ENCODE results near the gene DENND5A.
"Not testable (repeated sequence)": the region's sequence is repeated elsewhere in the genome, so short reads cannot be mapped to it uniquely, and the experiment has no call there.

The DENND5A gene

GRCh38 chr11:9170450-9170849, 94.7 kb downstream of the DENND5A start:
- peak; percentile 61 for DNase-seq (ENCODE audit: low read depth, low spot score)
- H3K4me3 ChIP-seq (ENCODE audit: low read depth, low read length) = no peak overlapping the region
- no peak for TF ChIP-seq CTCF (IDR thresholded peaks at IDR 0.05; ENCODE audit: low read depth, low read length)
- in situ Hi-C loops (cut with HindIII; ENCODE audit: low sequenced_read_pairs) = no loop called here

DNA sequence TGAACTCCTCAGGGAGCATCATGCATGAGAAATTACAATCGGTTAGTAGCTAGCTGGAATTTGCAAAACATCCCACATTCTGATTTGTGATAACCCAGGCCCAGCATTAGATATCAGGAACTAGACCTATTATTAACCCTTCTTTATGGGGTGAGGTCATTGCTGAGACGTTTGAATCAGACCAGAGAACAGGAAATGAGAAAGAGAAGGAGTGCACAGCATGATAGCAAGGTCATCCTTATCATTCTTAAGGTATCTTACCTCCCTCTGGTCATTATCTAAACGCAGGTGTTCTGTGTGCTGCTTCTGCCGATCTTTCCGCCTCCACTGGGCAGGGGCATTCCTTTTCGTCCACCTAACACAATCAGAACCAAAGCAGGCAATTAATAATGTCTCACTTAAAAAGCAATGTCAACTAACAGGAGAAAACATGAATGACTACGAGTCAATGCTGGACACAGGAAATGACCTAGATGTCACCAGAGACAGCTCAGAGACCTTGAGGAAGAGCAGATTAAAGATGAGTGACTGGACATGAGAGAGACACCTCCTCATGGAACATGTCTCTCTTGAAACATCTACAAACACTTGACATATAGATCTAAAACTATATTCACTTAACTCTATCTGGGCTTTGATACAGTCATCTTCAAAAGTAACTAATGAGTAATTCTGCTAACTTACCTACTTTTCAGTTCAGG, 95.4 kb downstream of the DENND5A start:
- no peak overlapping the region for H3K4me3 ChIP-seq (ENCODE audit: low read depth, low read length)
- no peak for DNase-seq (ENCODE audit: low read depth, low spot score)
- TF ChIP-seq CTCF (IDR thresholded peaks at IDR 0.05; ENCODE audit: low read depth, low read length) = no peak
- in situ Hi-C loops (cut with HindIII; ENCODE audit: low sequenced_read_pairs) = no loop called here

- in situ Hi-C loops (cut with HindIII; ENCODE audit: low sequenced_read_pairs); DNase-seq (ENCODE audit: low read depth, low spot score); H3K4me3 ChIP-seq (ENCODE audit: low read depth, low read length): not testable (repeated sequence)
Observed at GRCh38 chr11:9161991-9162390, 103.2 kb downstream of the DENND5A start.

- DNase-seq (ENCODE audit: low read depth, low spot score) = no peak
- in situ Hi-C loops (cut with HindIII; ENCODE audit: low sequenced_read_pairs) = no loop called here
- TF ChIP-seq CTCF (IDR thresholded peaks at IDR 0.05; ENCODE audit: low read depth, low read length) = no peak
- no peak overlapping the region for H3K4me3 ChIP-seq (ENCODE audit: low read depth, low read length)
Observed at GRCh38 chr11:9160166-9160565, 105.0 kb downstream of the DENND5A start.

- TF ChIP-seq CTCF (IDR thresholded peaks at IDR 0.05; ENCODE audit: low read depth, low read length) = no peak
- H3K4me3 ChIP-seq (ENCODE audit: low read depth, low read length) = no peak overlapping the region
- no peak for DNase-seq (ENCODE audit: low read depth, low spot score)
- in situ Hi-C loops (cut with HindIII; ENCODE audit: low sequenced_read_pairs) = no loop called here
Observed at GRCh38 chr11:9158898-9159391, 106.2 kb downstream of the DENND5A start.

GRCh38 chr11:9155930-9156329, 109.2 kb downstream of the DENND5A start:
- H3K4me3 ChIP-seq (ENCODE audit: low read depth, low read length) = no peak overlapping the region
- in situ Hi-C loops (cut with HindIII; ENCODE audit: low sequenced_read_pairs) = no loop called here
- TF ChIP-seq CTCF (IDR thresholded peaks at IDR 0.05; ENCODE audit: low read depth, low read length) = no peak
- no peak for DNase-seq (ENCODE audit: low read depth, low spot score)

GRCh38 chr11:9153651-9154050, 111.5 kb downstream of the DENND5A start:
- TF ChIP-seq CTCF (IDR thresholded peaks at IDR 0.05; ENCODE audit: low read depth, low read length) = no peak
- no peak for DNase-seq (ENCODE audit: low read depth, low spot score)
- in situ Hi-C loops (cut with HindIII; ENCODE audit: low sequenced_read_pairs) = no loop called here
- H3K4me3 ChIP-seq (ENCODE audit: low read depth, low read length) = no peak overlapping the region

Data from astrocyte of the spinal cord (primary cell).